Measurements from ENCODE around the gene MARCHF3.

MARCHF3 gene

GRCh38 chr5:126818736-126819135 lies 211.6 kb downstream of the MARCHF3 start:
- in situ Hi-C loops (cut with HindIII; ENCODE audit: low sequenced_read_pairs): no loop called here
- H3K4me3 ChIP-seq (ENCODE audit: low read depth, low read length): no peak overlapping the region
- no peak for DNase-seq (ENCODE audit: low read depth)
- TF ChIP-seq CTCF (IDR thresholded peaks at IDR 0.05; ENCODE audit: low read depth, low read length, missing control alignments): no peak

Measured in astrocyte of the cerebellum (primary cell).